PC-9 (cell line): Measurements from ENCODE around the gene BBX. TPM values are rescaled to one million over a fixed set of nuclear protein-coding genes. Genes with fewer than 3 reads are reported as not detected.

Experiments
- BruUV-seq: library from RNA; stranded (reverse); fragments of 400-500 nt; replicated peaks from 2 replicates; lab custom pipeline; 2021; lab: Mats Ljungman, UMichigan
- CTCF ChIA-PET: fragments of 300-600 bp; sonication (Branson Sonifier 250); formaldehyde crosslinking; loops from one replicate; lab custom pipeline; 2022; ENCODE audit warnings: antibody characterized with exemption; lab: Charles Lee
- POLR2A ChIA-PET: fragments of 300-600 bp; sonication (Branson Sonifier 250); formaldehyde crosslinking; loops from one replicate; lab custom pipeline; 2022; ENCODE audit warnings: antibody characterized with exemption; ENCODE audit not compliant: unreplicated experiment; lab: Charles Lee
- DNase-seq, 2 experiments: peaks; one replicate each; pipeline versions ENCODE4 v3.0.0 to v3.0.0-alpha.2; 2015 to 2022; ENCODE audit warnings: mixed read lengths in 1 of 2
- H2AFZ ChIP-seq: fragments of 200-600 bp; sonication (generic); 2 replicates; pipeline ENCODE4 v1.8.1; 2017; ENCODE audit warnings: antibody characterized with exemption
- H3F3A ChIP-seq: fragments of 200-600 bp; sonication (generic); 2 replicates; pipeline ENCODE4 v1.8.1; 2017; ENCODE audit warnings: antibody characterized with exemption, mild to moderate bottlenecking, low read depth; ENCODE audit not compliant: insufficient read depth
- H3K27ac ChIP-seq: fragments of 200-600 bp; sonication (generic); 2 replicates; pipeline ENCODE4 v1.6.1; 2016; ENCODE audit warnings: mixed run types
- H3K27me3 ChIP-seq: fragments of 200-600 bp; sonication (generic); 2 replicates; pipeline ENCODE4 v1.6.1; 2016; ENCODE audit warnings: low read depth, mixed run types; ENCODE audit not compliant: insufficient read depth
- H3K36me3 ChIP-seq: fragments of 200-600 bp; sonication (generic); 2 replicates; pipeline ENCODE4 v1.6.1; 2016; ENCODE audit warnings: low read depth, mixed run types
- H3K4me1 ChIP-seq: fragments of 200-600 bp; sonication (generic); replicated peaks from 2 replicates; pipeline ENCODE4 v1.6.1; 2016; ENCODE audit warnings: mixed run types; ENCODE audit not compliant: insufficient read depth
- H3K4me2 ChIP-seq: fragments of 200-600 bp; sonication (generic); 2 replicates; pipeline ENCODE4 v1.6.1; 2017; ENCODE audit warnings: mixed run types
- H3K4me3 ChIP-seq: fragments of 200-600 bp; sonication (generic); 2 replicates; pipeline ENCODE4 v1.6.1; 2016; ENCODE audit warnings: mixed run types
- H3K79me2 ChIP-seq: fragments of 200-600 bp; sonication (generic); 2 replicates; pipeline ENCODE4 v1.6.1; 2017; ENCODE audit warnings: low read depth, mixed run types
- H3K9me2 ChIP-seq: fragments of 200-600 bp; sonication (generic); 2 replicates; pipeline ENCODE4 v1.8.1; 2017; ENCODE audit warnings: mild to moderate bottlenecking; ENCODE audit not compliant: insufficient read depth
- H3K9me3 ChIP-seq: fragments of 200-600 bp; sonication (generic); 2 replicates; pipeline ENCODE4 v1.8.1; 2016; ENCODE audit warnings: low read depth; ENCODE audit not compliant: insufficient read depth
- H4K20me1 ChIP-seq: fragments of 200-600 bp; sonication (generic); 2 replicates; pipeline ENCODE4 v1.8.1; 2017; ENCODE audit not compliant: insufficient read depth
- EZH2 ChIP-seq: fragments of 200-600 bp; sonication (generic); IDR thresholded peaks from 2 replicates; pipeline ENCODE4 v1.8.0; 2017; ENCODE audit warnings: antibody characterized with exemption, low read depth
- intact Hi-C: fragments of 100-400 bp; cut with micrococcal nuclease; formaldehyde crosslinking; loops from one replicate; pipeline ENCODE4 v1.10.0; 2022; ENCODE audit not compliant: unreplicated experiment
- total RNA-seq: library from RNA; stranded (reverse); gene quantifications from 2 replicates; pipeline ENCODE4 v1.2.3, GENCODE V29; 2021
- TF ChIP-seq, protein P1 (sequence below): fragments of 200-600 bp; sonication (generic); conservative IDR thresholded peaks from 2 replicates; pipeline ENCODE4 v1.6.1; 2017; ENCODE audit warnings: mixed run types, antibody characterized with exemption, mild to moderate bottlenecking, moderate library complexity

The BBX gene
- total RNA-seq, 1 experiment from 2014 or later: 91.7 TPM

DNA sequence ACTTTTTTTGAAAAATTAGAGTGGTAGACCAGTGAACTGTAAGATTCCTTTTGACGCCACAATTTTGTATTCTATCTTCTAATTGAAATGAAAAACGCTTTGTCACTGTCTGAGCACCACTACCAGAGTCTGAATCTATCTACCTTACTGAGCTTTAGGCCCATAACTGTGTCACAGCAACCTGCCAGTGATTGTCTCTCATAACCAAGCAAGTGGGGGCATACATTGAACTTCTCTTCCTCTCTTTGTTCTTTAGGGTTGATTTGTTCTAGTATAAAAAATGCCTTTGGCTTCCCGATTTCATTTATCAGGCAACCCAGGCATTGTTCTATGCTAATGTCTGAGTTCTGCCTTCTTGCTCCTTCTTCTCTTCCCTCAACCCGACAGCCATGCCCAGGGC, 142.6 kb downstream of the BBX start:
- BruUV-seq: no TSS peak
- no peak overlapping the region for H3K27ac ChIP-seq
- peaks cover 4% of the 10 kb centered on the region for H4K20me1 ChIP-seq
- H3K36me3 ChIP-seq: no peaks in the 10 kb centered on the region
- no peaks in the 10 kb centered on the region; the same call in 1 of the 2 replicates for H3K79me2 ChIP-seq
- DNase-seq: no peak
- intact Hi-C loops: loop anchor here (10.0 kb wide), 2 partner anchors 241 to 391 kb away; no protein-coding TSS in a partner anchor
- POLR2A ChIA-PET: interaction anchor here (0.7 kb wide), 1 partner anchor 644 kb away, joined by 6 read pairs; no protein-coding TSS in a partner anchor
- H3K9me3 ChIP-seq: no peaks in the 10 kb centered on the region
- no peaks in the 10 kb centered on the region for H3K27me3 ChIP-seq
- H3F3A ChIP-seq: no peaks in the 10 kb centered on the region
- no peak overlapping the region for H3K4me2 ChIP-seq
- no peaks in the 10 kb centered on the region for H3K9me2 ChIP-seq
- no peaks in the 10 kb centered on the region for H3K4me1 ChIP-seq
- CTCF ChIA-PET: interaction anchor here (0.6 kb wide), 1 partner anchor 80 kb away, joined by 3 read pairs; no protein-coding TSS in a partner anchor
- no peak overlapping the region for H2AFZ ChIP-seq
- TF ChIP-seq EZH2: no peak
- TF ChIP-seq, protein P1, sequence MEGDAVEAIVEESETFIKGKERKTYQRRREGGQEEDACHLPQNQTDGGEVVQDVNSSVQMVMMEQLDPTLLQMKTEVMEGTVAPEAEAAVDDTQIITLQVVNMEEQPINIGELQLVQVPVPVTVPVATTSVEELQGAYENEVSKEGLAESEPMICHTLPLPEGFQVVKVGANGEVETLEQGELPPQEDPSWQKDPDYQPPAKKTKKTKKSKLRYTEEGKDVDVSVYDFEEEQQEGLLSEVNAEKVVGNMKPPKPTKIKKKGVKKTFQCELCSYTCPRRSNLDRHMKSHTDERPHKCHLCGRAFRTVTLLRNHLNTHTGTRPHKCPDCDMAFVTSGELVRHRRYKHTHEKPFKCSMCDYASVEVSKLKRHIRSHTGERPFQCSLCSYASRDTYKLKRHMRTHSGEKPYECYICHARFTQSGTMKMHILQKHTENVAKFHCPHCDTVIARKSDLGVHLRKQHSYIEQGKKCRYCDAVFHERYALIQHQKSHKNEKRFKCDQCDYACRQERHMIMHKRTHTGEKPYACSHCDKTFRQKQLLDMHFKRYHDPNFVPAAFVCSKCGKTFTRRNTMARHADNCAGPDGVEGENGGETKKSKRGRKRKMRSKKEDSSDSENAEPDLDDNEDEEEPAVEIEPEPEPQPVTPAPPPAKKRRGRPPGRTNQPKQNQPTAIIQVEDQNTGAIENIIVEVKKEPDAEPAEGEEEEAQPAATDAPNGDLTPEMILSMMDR: no peak
- no peak overlapping the region for H3K4me3 ChIP-seq

DNA sequence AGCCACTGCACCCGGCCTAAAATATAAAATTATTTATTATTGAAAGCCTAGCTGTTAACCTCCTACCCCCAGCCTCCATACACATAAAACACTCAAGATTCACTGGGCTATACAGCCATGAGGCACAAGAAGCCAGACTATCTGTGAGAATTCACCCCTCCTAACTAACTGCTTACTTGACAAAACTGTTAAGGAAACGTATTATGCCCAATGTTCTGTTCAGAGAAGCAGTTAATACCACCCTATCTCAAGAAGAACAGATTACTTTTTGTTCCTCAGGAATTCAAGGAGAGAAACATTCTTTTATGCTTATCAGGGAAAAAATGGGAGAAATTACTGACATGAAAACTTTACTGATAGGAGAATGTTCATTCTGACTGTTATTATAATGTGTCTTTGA, 144.1 kb downstream of the BBX start:
- Histone ChIP-seq H3K4me3 (no peak overlapping the region), H3K9me2 (no peaks in the 10 kb centered on the region), H3K4me1 (no peaks in the 10 kb centered on the region), H4K20me1 (no peaks in the 10 kb centered on the region), H2AFZ (no peak overlapping the region), H3K27me3 (no peaks in the 10 kb centered on the region), H3K27ac (no peak overlapping the region), H3F3A (no peaks in the 10 kb centered on the region), H3K4me2 (no peak overlapping the region), H3K9me3 (no peaks in the 10 kb centered on the region), H3K79me2 (no peaks in the 10 kb centered on the region; the same call in 1 of the 2 replicates), H3K36me3 (no peaks in the 10 kb centered on the region)
- ChIA-PET CTCF (no interaction called here), POLR2A (no interaction called here)
- no peak for DNase-seq
- BruUV-seq: no TSS peak
- intact Hi-C loops: loop anchor here (10.0 kb wide), 2 partner anchors 242 to 392 kb away; no protein-coding TSS in a partner anchor
- TF ChIP-seq, protein P1: no peak
- TF ChIP-seq EZH2: no peak

DNA sequence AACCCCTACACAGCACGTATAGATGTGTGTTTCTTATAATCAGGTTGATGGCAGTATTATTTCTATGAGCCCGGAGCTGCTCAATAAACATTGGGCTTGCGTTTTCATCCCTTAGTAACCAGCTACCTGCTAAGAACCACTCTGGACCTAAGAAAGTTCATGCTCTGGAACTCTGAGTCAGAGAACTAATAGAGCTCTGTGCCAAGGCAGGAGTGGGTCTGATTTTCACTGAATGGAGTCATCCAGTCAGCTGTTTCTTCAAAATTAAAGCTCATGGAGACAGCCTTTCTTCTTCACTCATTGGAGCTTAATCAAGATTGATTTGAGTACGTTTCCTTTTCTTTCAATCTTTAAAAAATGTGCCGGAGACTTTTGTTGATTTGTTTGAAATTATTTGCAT, 145.7 kb downstream of the BBX start:
- H3F3A ChIP-seq: no peaks in the 10 kb centered on the region
- H3K27me3 ChIP-seq: no peaks in the 10 kb centered on the region
- no peak overlapping the region for H3K27ac ChIP-seq
- no peak overlapping the region for H2AFZ ChIP-seq
- POLR2A ChIA-PET: no interaction called here
- no peaks in the 10 kb centered on the region for H3K4me1 ChIP-seq
- H3K9me3 ChIP-seq: no peaks in the 10 kb centered on the region
- CTCF ChIA-PET: interaction anchor here (1.1 kb wide), 1 partner anchor 8 kb away, joined by 3 read pairs; no protein-coding TSS in a partner anchor
- no peak for DNase-seq
- no peaks in the 10 kb centered on the region for H3K9me2 ChIP-seq
- H3K79me2 ChIP-seq: no peaks in the 10 kb centered on the region; the same call in 1 of the 2 replicates
- no peaks in the 10 kb centered on the region for H4K20me1 ChIP-seq
- BruUV-seq: no TSS peak
- H3K4me2 ChIP-seq: no peak overlapping the region
- H3K36me3 ChIP-seq: no peaks in the 10 kb centered on the region
- intact Hi-C loops: loop anchor here (10.0 kb wide), 2 partner anchors 244 to 394 kb away; no protein-coding TSS in a partner anchor
- no peak overlapping the region for H3K4me3 ChIP-seq
- TF ChIP-seq EZH2: no peak
- TF ChIP-seq, protein P1: no peak
